Kidney capillary endothelial cell (primary cell): Measurements from ENCODE around the gene RAPGEF3.
A peak's percentile ranks its signal among the peaks of the same experiment; 100 is the strongest.

Experiments used
- DNase-seq: peaks from one replicate; pipeline ENCODE4 v3.0.0-alpha.2; 2018; ENCODE audit warnings: low spot score

RAPGEF3 gene

GRCh38 chr12:47742253-47742825, 16.3 kb downstream of the RAPGEF3 start:
- no peak for DNase-seq

GRCh38 chr12:47741340-47741703, 17.4 kb downstream of the RAPGEF3 start:
- DNase-seq = peak; percentile 62

GRCh38 chr12:47740606-47741339, 17.9 kb downstream of the RAPGEF3 start:
- no peak for DNase-seq

GRCh38 chr12:47739979-47740378, 18.7 kb downstream of the RAPGEF3 start:
- no peak for DNase-seq

GRCh38 chr12:47739297-47739696, 19.4 kb downstream of the RAPGEF3 start:
- no peak for DNase-seq

GRCh38 chr12:47737936-47738594, 20.6 kb downstream of the RAPGEF3 start:
- no peak for DNase-seq

- no peak for DNase-seq
Observed at GRCh38 chr12:47736877-47737676, 21.6 kb downstream of the RAPGEF3 start.

- no peak for DNase-seq
Observed at GRCh38 chr12:47736216-47736615, 22.5 kb downstream of the RAPGEF3 start.

GRCh38 chr12:47735649-47736048, 23.0 kb downstream of the RAPGEF3 start:
- DNase-seq = no peak

- no peak for DNase-seq
Observed at GRCh38 chr12:47734725-47735480, 23.8 kb downstream of the RAPGEF3 start.

GRCh38 chr12:47733142-47733541, 25.5 kb downstream of the RAPGEF3 start:
- no peak for DNase-seq

- DNase-seq = no peak
Observed at GRCh38 chr12:47732504-47732903, 26.2 kb downstream of the RAPGEF3 start.

GRCh38 chr12:47731723-47732122, 27.0 kb downstream of the RAPGEF3 start:
- no peak for DNase-seq

- no peak for DNase-seq
Observed at GRCh38 chr12:47730341-47730744, 28.3 kb downstream of the RAPGEF3 start.

GRCh38 chr12:47729233-47729632, 29.4 kb downstream of the RAPGEF3 start:
- DNase-seq = no peak

- DNase-seq = no peak
Observed at GRCh38 chr12:47725893-47726292, 32.8 kb downstream of the RAPGEF3 start.

- no peak for DNase-seq
Observed at GRCh38 chr12:47725091-47725772, 33.4 kb downstream of the RAPGEF3 start, which contains the start of gene ENDOU. TSS of gene ENDOU (minus strand) at chr12:47725490. CDS start at chr12:47725413, 77 bp downstream.

GRCh38 chr12:47722941-47723631, 35.6 kb downstream of the RAPGEF3 start:
- no peak for DNase-seq

- no peak for DNase-seq
Observed at GRCh38 chr12:47722136-47722834, 36.4 kb downstream of the RAPGEF3 start.

- DNase-seq = no peak
Observed at GRCh38 chr12:47721431-47721973, 37.2 kb downstream of the RAPGEF3 start.
